Natural killer cell (primary cell): ENCODE data around the gene PCBD1. TPM values are rescaled to one million over a fixed set of nuclear protein-coding genes. Genes with fewer than 3 reads are reported as not detected.
A peak's percentile ranks its signal among the peaks of the same experiment; 100 is the strongest.

ENCODE experiments used
- ATAC-seq, 3 donors: fragments of 150-1000 bp in 2 of 3; fragments of 200-7000 bp in 1 of 3; cut with Tn5 transposase; 1 replicate in 1 of 3; 2 replicates in 2 of 3; pipeline ENCODE4 v1.10.0; 2021; ENCODE audit warnings: mild to moderate bottlenecking in 2 of 3, moderate library complexity in 2 of 3
- DNase-seq, 2 donors: peaks; one replicate each; pipeline versions ENCODE4 v3.0.0 to v3.0.0-alpha.2; 2013 to 2021; ENCODE audit warnings: mixed read lengths in 1 of 2
- H3K27ac ChIP-seq: one replicate; pipeline ENCODE4 v1.5.1; 2013; ENCODE audit warnings: mild to moderate bottlenecking, low read length
- H3K27me3 ChIP-seq: one replicate; pipeline ENCODE4 v1.6.1; 2013; ENCODE audit warnings: low read length; ENCODE audit not compliant: control insufficient read depth, insufficient read depth
- H3K36me3 ChIP-seq: one replicate; pipeline ENCODE4 v1.6.1; 2013; ENCODE audit warnings: low read length; ENCODE audit not compliant: control insufficient read depth, insufficient read depth
- H3K4me1 ChIP-seq: one replicate; pipeline ENCODE4 v1.6.1; 2013; ENCODE audit warnings: low read length; ENCODE audit not compliant: control insufficient read depth, insufficient read depth
- H3K4me3 ChIP-seq: one replicate; pipeline ENCODE4 v1.5.1; 2013; ENCODE audit warnings: low read length
- H3K9me3 ChIP-seq: one replicate; pipeline ENCODE4 v1.6.1; 2013; ENCODE audit warnings: low read length; ENCODE audit not compliant: control insufficient read depth, insufficient read depth
- H3K27ac Mint-ChIP-seq, 2 donors: one replicate each; pipeline ENCODE4 v1.8.0; 2022; ENCODE audit warnings: mild to moderate bottlenecking in 2 of 2, mixed read lengths in 2 of 2, moderate library complexity in 1 of 2
- H3K27me3 Mint-ChIP-seq, 2 donors: one replicate each; pipeline ENCODE4 v1.8.0; 2022; ENCODE audit warnings: low read depth in 2 of 2, mixed read lengths in 2 of 2
- H3K36me3 Mint-ChIP-seq: one replicate; pipeline ENCODE4 v1.8.0; 2022; ENCODE audit warnings: mixed read lengths
- H3K4me1 Mint-ChIP-seq, 2 donors: one replicate each; pipeline ENCODE4 v1.8.0; 2022; ENCODE audit warnings: mixed read lengths in 2 of 2
- H3K4me3 Mint-ChIP-seq: one replicate; pipeline ENCODE4 v1.8.0; 2022; ENCODE audit warnings: mild to moderate bottlenecking, moderate library complexity, mixed read lengths
- H3K9me3 Mint-ChIP-seq, 2 donors: one replicate each; pipeline ENCODE4 v1.8.0; 2022; ENCODE audit warnings: mixed read lengths in 2 of 2
- CTCF ChIP-seq: fragments of 200-600 bp; IDR thresholded peaks from one replicate; pipeline ENCODE4 v1.8.0; 2022; ENCODE audit warnings: antibody characterized with exemption
- WGBS: methylation state at CpG from one replicate; pipeline ENCODE4 v1.1.7; 2013; ENCODE audit warnings: missing lambda C conversion rate; ENCODE audit not compliant: insufficient coverage; 5-methylcytosine and 5-hydroxymethylcytosine counted together
- intact Hi-C: fragments of 100-400 bp; cut with micrococcal nuclease; formaldehyde crosslinking; loops from one replicate; pipeline ENCODE4 v1.14.2; 2022
- total RNA-seq, 4 donors: library from RNA; stranded (reverse); fragments of 120-200 nt in 1 of 4; gene quantifications; one replicate each; pipeline versions ENCODE4 v1.2.3 to v1.2.4, GENCODE V29; 2013 to 2022

Gene PCBD1
- total RNA-seq, 3 donors from 2014 or later (not counting 1 experiment from before 2014, with no cell fraction given) = 7.2 to 15.3 (median 10.4) TPM

DNA sequence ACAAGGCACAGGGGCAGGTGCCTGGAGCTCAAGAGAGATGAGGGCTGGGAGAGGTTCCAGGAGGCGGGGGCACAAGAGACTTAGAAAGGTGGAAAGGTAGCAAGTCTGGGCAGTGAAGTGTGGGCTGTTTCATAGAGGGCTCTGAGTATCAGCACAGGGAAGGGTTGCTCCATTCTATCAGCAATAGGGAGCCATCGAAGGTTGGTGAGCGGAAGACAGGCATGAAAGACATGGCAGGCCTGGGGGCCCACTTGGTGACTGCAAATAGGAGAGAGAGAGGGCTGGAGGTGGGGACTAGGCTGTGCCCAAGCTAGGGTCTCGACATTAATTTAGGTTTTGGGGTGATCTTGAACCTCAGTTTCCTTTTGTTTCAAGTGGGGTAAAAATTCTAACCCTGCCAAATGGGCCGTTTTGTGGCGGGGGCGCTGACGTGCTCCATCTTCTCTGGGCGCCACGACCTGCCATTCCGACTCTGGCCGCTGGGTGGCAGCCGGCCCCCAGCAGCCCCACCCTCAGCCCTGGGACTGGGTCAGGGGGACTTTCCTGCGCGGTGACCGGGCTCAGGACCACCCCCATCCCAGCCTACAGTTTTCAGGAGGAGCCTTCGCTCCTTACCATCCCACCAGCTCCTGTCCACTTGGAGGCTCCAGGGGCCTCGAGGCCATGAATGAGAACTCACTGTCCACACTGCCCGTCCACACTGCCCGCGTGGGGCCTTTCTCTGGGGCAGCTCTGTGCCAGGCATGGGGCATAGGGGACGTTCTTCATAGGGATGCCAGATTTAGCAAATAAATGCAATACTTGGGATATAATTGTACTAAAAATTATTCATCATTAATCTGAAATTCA is 37.2 kb upstream of the PCBD1 start:
- DNase-seq = peak; percentile 61 to 67
- 30% methylated on average over 21 of the region's 22 CpGs for WGBS
- TF ChIP-seq CTCF = peak; percentile 96
- H3K36me3 Mint-ChIP-seq = no peaks in the 10 kb centered on the region
- H3K4me1 Mint-ChIP-seq = peaks cover 7 to 9% of the 10 kb centered on the region in 2 donors
- Histone ChIP-seq H3K27me3 (no peaks in the 10 kb centered on the region), H3K4me3 (no peak overlapping the region), H3K9me3 (no peaks in the 10 kb centered on the region), H3K27ac (no peak overlapping the region), H3K36me3 (no peaks in the 10 kb centered on the region), H3K4me1 (peaks cover 4% of the 10 kb centered on the region)
- H3K27ac Mint-ChIP-seq = no peak overlapping the region
- intact Hi-C loops = loop anchor here (1.0 kb wide), 2 partner anchors 284 to 360 kb away; no protein-coding TSS in a partner anchor
- H3K4me3 Mint-ChIP-seq = no peak overlapping the region
- peak; percentile 60 to 91 (median 89) for ATAC-seq
- no peaks in the 10 kb centered on the region for H3K9me3 Mint-ChIP-seq
- H3K27me3 Mint-ChIP-seq = peaks cover 0 to 12% of the 10 kb centered on the region in 2 donors

DNA sequence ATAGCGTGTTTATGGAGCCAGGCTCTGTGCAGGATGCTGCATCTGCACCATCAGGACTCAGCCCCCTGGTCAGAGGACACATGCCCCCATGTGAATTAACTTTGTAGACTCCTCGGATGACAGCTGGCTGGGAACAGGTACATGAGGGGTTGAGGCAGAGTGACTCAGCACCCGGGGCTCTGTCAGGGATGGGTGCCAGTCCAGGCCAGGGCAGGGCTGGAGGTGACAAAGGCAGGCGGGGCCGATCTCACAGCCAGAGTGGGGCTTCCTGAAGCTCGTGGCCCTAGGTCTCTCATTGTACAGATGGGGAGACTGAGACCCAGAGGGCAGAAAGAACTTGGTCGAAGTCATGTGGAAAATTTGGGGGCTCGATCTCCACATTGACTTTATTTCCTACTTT is 35.3 kb upstream of the PCBD1 start:
- 77% methylated on average over 8 of the region's 8 CpGs for whole genome bisulfite sequencing
- ATAC-seq (no peak), DNase-seq (no peak)
- H3K4me3 ChIP-seq = no peak overlapping the region
- H3K9me3 ChIP-seq = no peaks in the 10 kb centered on the region
- intact Hi-C loops = no loop called here
- Mint-ChIP-seq H3K27ac (no peak overlapping the region), H3K4me3 (no peak overlapping the region), H3K36me3 (no peaks in the 10 kb centered on the region), H3K9me3 (no peaks in the 10 kb centered on the region), H3K4me1 (peaks cover 7 to 9% of the 10 kb centered on the region in 2 donors), H3K27me3 (peaks cover 3 to 12% of the 10 kb centered on the region in 2 donors)
- no peak for TF ChIP-seq CTCF
- no peaks in the 10 kb centered on the region for H3K36me3 ChIP-seq
- H3K27ac ChIP-seq = no peak overlapping the region
- peaks cover 4% of the 10 kb centered on the region for H3K4me1 ChIP-seq
- H3K27me3 ChIP-seq = no peaks in the 10 kb centered on the region

DNA sequence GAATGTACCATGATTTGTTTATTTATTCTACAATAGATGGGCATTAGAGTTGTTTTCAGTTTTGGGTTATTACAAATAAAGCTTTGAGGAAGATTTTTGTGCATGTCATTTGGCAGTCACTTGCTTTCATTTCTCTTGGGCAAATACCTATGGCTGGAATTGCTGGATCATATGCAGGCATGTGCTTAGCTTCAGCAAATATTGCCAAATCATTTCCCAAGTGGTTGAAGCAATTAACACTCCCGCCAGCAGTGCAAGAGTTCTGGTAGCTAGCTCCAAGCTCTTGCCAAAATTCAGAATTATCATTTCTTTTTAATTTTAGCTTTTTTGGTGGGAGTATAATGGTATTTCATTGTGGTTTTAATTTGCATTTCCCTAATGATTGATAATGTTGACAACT is 32.9 kb upstream of the PCBD1 start:
- H3K4me1 Mint-ChIP-seq = peaks cover 7 to 9% of the 10 kb centered on the region in 2 donors
- 40% methylated on average over 1 of the region's 1 CpG for WGBS

More for the DNA sequence above, 32.9 kb upstream of the PCBD1 start:
- no peaks in the 10 kb centered on the region for H3K9me3 ChIP-seq
- H3K4me3 Mint-ChIP-seq = no peak overlapping the region
- ATAC-seq (no peak), DNase-seq (no peak)
- TF ChIP-seq CTCF = no peak
- no peaks in the 10 kb centered on the region for H3K36me3 Mint-ChIP-seq
- H3K27ac ChIP-seq = no peak overlapping the region
- no peak overlapping the region for H3K4me3 ChIP-seq
- H3K4me1 ChIP-seq = peaks cover 4% of the 10 kb centered on the region
- intact Hi-C loops = no loop called here
- no peak overlapping the region for H3K27ac Mint-ChIP-seq
- H3K27me3 Mint-ChIP-seq = peaks cover 3 to 12% of the 10 kb centered on the region in 2 donors
- H3K36me3 ChIP-seq = no peaks in the 10 kb centered on the region
- H3K9me3 Mint-ChIP-seq = no peaks in the 10 kb centered on the region
- no peaks in the 10 kb centered on the region for H3K27me3 ChIP-seq
